Epidermal melanocyte (primary cell): ENCODE data around the gene ENO3.
A peak's percentile ranks its signal among the peaks of the same experiment; 100 is the strongest.

ENCODE experiments used
- DNase-seq: peaks from one replicate; pipeline ENCODE4 v3.0.0; 2011; ENCODE audit warnings: low spot score; ENCODE audit not compliant: insufficient read length

Gene ENO3

DNA sequence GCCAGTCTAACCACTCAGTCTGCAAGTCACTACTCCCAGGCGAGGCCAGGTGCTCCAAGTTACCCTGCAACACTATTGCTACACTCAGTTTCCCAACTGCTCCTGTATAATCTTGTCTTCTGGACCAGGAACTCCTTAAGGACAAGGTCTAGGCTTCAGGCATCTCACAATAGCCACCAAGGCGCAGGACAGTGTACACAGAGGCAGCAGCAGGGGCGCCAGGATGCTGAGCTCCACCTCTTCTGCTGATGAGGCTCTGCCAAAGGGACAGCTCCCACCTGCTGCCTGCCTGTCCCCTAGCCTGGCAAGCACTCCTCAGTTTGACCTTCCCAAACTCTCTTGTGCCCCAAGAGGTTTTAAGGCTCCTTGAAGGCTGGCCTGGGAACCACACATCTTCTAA, 14.5 kb upstream of the ENO3 start:
- DNase-seq, result peak; percentile 12

DNA sequence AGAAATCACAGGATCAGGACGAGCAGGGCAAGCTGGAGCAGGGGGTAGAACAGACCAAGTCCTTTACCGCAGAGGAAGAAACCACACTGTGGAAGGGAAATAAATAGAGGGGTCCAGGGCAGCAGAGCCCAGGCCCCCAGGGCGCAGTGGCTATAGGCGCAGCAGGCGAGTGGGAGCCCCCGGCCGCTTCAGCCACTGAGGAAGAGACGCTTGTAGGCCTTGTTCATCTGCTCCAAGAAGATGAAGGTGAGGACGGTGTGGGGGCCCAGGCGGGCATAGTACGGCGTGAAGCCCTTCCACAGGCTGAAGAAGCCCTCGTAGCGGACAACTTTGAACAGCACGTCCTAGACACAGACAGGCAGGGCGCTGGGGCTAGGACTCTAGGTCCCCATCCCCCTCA, 13.4 kb upstream of the ENO3 start:
- DNase-seq, result no peak

DNA sequence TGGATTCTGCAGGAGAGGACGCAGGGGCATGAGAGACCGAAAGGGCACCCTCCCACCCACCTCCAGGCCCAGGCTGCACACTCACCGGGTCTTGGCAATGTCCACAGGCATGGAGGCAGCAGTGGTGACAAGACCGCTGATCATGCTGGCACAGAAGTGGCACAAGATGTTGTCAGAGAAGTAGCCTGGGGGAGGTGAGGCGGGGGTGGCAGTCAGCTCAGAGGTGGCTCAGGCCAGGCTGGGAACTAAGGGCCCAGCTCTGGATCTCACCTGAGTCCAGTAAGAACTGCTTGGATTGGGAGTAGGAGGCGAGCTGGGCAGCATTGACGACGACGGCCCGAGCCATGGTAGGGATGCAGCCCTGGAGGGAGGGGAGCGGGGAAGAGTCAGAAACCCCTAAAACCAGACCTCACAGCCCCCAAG, 12.8 kb upstream of the ENO3 start:
- DNase-seq, result peak; percentile 15

DNA sequence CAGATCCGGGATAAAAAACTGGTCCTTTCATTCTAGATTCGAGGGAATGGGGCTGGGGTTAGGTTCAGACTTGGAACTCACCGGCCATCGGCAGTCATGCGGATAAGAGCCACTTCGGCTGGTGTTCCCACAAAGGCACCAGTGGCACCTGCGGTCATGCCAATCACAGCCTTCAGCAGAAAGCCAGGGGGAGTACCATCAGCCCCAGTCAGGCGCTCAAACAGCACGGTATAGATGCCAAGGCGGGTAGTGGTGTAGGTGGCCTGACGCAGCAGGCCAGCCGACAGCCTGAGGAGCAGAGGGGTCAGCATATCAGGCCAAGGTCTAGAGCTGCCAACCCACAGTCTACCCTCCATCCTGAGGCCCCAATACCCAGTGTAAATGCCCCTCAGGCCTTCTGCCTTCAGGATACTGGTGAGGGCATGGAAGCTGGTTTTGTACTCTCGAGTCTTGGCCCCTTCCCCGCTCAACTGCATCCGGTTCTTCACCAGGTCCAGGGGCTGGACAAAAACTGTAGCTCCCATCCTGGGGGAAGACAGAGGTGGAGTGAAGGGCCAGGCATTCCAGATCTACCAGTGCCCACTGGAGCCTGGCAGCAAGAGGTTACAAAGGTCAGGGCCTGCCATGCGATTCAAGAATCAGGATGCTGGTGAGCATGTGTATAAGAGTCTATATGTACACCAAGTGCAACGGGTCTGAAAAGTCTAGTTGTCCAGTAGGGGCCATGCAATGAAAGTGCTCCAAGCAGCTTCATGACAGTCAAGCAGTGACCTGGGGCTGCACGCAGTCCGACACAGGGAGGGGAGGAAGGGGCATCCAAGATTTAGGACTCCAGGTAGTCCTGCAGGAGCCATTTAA, 12.0 kb upstream of the ENO3 start:
- peak; percentile 15 for DNase-seq

DNA sequence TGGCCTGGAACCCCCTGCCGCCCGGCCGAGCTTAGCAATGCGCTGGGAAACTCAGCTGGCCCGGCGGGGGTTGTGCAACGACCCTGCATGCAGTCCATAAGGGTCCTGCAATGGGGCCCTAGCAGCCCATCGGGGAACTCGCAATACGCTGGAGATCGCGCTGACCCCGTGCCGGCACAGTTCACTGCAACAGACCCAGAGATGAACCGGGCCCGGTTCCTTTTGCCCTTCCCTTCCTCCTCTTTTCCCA, 11.4 kb upstream of the ENO3 start:
- DNase-seq, result no peak

DNA sequence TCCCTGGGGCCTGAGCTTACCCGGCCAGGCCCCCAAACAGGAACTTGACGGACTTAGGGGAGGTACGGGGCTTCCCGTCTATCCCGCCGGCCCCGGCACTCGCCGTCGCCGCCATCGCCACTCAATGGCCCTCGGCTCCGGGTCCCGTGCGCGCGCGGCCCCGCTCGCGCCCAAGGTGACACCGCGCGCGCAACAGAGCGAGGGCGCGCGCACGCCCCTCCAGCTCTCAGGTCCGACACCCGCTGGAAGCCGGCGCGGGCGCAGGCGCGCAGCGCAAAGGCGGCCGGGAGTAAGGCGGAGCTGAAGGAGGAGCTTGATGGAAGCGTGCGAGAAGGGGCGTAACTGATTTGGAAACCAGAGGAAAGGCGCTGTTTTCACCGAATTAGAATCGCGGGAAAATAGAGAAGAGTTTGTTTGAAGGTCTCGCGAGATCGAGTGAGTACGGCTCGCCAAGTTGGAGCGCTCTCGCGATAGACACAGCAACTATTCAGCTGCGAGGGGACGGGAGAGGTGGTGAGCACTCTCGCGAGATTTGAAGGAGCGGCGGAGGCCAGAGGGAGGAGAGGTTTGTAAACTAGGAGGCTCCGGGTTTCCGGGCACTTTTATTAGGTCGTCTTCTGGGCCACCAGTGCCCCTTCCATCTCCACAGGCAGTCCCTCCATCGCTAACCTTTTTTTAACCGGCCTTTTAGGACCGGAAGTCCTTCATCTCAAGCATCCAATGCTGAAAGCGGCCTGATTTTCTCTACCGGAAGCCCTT, 10.9 kb upstream of the ENO3 start, which contains the start of the genes RNF167 and SLC25A11:
Gene RNF167, plus strand, starts transcription at position 473 of the 759 bp plus-strand sequence. CDS start 642 bp downstream, outside the sequence.
Gene SLC25A11, minus strand, starts transcription at position 251 of the 759 bp plus-strand sequence. Its CDS starts 136 bp downstream, at position 115.
- peak; percentile 99 for DNase-seq

DNA sequence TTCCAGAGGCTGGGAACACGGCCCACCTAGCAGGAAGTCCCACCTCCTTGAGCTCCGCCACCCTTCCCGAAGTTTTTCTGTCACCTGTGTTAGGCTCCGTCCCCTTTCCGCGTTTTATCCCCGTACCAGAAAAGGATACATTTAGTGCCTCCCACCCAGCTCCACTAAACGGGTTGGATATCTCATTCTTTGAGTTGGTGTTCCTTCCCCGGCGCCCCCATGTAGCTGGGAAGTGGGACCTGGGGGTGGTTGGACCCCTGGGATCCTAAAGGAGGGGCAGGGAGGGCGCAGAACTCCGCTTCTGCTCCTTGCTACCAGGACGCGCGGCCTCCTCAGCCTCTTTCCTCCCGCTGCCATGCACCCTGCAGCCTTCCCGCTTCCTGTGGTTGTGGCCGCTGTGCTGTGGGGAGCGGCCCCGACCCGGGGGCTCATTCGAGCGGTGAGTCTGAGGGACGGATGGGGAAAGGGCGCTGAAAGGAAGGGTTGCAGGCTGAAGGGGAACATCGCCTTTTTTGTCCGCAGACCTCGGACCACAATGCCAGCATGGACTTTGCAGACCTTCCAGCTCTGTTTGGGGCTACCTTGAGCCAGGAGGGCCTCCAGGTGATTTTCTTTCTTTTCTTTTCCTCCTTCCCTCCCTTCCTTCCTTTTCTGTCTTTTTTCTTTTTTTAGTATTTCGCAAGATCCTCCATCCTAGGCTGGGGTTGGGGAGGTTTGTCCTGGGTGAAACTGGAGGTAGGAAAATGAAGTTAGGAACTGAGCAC, 10.2 kb upstream of the ENO3 start:
- peak; percentile 91 for DNase-seq

DNA sequence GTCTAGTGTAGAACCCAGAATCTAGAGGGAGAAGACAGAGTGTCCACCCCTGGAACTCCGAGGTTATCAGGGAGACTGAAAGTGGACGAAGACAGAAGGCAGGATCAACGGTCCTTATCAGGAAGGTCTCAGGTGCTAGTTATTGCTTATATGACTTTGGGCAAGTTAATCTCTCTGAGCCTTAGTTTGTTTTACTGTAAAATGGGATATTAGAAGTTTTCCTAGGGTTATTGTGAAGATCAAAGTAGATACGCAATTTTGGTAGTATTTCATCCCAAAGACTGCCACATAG, 9.7 kb upstream of the ENO3 start:
- DNase-seq, result no peak

DNA sequence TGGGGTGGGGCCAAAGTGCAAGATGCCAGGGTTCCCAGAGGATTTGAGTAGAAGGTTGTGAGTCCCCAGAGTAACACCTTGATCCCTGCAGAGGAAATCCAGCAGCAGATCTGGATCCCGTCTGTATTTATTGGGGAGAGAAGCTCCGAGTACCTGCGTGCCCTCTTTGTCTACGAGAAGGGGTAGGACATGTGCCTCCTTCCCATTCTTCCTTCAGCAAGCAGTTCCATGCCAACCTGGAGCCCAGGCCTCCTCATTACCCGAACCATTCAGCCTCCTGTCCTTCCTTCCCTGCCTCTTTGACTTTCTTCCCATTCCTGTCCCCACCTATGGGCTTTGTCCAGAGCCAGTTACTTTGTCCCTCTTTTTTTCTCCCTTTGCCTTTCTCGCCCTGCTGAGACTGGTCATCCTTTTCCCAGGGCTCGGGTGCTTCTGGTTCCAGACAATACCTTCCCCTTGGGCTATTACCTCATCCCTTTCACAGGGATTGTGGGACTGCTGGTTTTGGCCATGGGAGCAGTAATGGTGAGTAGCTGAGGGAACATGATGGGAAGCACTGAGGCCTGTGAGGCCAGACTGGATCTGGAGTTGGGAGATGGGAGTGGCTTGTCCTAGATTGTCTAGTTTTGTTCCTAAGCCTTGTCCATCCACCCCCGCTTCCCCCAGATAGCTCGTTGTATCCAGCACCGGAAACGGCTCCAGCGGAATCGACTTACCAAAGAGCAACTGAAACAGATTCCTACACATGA, 8.0 kb upstream of the ENO3 start:
- DNase-seq, result no peak

DNA sequence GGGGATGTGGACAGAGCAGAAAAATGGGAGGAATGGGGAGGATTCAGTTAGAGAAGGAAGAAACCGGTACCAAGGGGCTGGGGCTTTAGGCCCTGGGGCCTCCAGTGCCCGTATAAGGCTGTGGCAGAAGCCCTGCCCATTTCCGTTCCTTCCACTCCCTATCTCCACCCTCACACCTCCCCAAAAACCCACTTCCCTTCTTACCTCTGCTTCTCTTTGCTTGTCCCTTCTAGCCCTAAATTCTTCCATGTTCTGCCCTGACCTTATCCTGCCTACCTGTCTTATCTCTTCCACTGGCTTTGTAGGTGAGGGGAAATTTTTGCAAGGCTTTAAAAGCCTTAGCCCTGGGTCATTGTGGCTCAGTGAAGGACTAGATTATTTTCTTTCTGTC, 6.8 kb upstream of the ENO3 start:
- peak; percentile 10 for DNase-seq

DNA sequence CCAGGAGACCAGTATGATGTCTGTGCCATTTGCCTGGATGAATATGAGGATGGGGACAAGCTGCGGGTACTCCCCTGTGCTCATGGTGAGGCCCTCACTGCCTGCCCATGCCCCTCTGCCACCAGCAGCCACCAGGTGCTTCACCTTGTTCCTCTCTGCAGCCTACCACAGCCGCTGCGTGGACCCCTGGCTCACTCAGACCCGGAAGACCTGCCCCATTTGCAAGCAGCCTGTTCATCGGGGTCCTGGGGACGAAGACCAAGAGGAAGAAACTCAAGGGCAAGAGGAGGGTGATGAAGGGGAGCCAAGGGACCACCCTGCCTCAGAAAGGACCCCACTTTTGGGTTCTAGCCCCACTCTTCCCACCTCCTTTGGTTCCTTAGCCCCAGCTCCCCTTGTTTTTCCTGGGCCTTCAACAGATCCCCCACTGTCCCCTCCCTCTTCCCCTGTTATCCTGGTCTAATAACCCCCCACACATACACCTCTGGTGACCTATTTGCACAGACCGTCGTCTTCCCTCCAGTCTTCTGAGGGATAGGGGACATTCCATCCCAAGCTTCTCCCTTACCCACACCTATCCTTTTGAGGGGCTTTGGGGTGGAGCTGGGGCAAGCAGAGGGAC, 6.3 kb upstream of the ENO3 start:
- DNase-seq, result peak; percentile 5

DNA sequence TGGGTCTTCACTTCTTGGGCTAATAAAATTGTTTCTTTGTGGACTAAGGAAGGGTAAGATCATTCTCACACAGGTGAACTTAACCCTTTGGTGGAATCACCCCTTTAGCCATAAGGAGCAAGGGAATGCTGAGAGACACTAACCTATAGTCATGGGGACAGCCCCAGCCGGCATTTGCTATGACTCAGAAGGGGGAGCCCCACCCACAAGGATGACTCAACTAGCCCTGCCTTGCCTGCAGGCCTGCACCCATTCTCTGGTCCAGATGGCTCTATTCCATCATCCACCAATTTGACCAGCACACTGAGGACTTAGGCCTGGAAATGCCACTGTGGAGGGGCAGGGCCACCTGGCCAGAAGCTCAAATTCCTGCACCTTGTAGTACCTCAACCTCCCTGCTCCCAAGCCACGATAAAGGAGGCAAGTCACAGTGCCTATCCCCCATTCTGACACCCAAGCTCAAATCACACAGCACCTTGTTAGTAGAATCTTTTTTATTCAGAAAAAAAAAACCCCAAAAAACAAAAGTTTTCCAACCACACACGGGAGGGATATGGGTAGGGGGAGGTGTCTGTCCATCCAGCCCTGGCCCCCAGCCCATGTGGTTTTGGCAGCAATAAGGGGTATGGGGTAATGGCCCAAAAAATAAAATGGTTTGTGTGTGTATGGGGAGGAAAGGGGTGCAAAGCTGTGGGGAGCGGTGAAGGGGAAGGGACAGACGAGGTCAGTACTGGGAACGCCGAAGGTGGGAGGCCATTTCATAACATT, 5.6 kb upstream of the ENO3 start:
- DNase-seq, result peak; percentile 34

DNA sequence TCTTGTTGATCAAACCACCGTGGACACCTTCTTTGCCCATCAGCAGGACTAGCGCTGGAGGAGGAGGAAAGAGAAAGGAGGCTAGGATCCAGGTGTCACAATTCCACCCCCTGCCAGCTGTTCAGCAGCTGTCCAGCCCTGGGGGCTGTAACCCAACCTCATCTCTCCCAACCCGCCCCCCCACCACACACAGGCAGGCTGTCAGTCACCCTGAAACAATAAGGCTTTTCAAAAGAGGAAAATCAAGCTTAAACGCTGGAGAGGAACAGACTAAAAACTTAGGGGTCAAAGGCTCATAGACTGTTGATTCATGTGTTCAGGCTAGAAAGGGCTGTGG, 5.0 kb upstream of the ENO3 start:
- DNase-seq, result peak; percentile 22

DNA sequence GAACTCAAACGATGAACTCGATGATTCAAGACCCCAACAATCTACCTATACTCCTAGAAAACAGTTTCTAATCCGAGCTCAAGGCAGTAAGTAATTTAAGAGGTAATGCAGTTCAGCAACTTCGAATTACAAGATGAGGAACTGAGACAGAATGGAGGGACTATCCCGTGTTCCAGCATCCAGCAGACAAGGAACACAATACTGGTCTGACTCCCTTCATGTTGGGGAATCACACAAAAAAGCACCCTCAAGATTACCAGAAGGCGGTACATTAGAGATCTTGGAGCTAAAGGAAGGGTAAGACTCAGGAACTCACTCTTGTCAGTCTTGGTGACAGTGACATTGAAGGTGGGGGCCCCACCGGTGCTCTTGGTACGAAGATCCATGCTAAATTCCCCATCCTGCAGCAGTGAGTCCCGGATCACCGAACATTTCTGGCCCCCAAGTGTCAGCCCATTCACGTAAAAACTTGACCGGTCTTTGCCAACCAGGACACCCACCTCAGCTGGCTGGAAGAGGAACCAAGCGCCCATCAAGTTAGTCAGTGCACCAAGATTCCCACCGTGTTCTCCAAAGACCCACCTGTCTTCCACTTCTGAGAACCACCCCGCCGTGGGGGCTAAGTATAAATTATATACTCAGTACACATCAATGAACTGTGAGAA, 4.5 kb upstream of the ENO3 start:
- peak; percentile 4 for DNase-seq

DNA sequence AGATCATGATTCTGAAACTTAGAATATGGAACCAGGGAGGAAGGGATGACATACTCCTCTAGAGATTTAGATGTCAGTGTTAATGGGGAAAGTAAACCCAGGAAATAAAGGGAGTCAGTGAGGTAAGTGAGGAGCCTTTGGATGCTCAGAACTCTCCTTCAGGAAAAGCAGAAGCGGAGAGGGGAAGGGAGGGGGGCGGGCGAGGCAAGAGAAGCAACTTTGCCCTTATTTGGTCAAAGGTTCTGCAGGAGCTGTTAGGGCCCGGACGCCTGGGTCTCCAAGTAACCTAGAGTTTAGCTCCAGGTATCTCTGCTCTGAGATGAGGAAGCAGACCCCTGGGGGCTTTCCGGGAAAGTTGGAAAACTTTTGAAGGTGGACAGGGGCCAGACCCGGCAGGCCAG, 3.9 kb upstream of the ENO3 start:
- DNase-seq, result peak; percentile 12

DNA sequence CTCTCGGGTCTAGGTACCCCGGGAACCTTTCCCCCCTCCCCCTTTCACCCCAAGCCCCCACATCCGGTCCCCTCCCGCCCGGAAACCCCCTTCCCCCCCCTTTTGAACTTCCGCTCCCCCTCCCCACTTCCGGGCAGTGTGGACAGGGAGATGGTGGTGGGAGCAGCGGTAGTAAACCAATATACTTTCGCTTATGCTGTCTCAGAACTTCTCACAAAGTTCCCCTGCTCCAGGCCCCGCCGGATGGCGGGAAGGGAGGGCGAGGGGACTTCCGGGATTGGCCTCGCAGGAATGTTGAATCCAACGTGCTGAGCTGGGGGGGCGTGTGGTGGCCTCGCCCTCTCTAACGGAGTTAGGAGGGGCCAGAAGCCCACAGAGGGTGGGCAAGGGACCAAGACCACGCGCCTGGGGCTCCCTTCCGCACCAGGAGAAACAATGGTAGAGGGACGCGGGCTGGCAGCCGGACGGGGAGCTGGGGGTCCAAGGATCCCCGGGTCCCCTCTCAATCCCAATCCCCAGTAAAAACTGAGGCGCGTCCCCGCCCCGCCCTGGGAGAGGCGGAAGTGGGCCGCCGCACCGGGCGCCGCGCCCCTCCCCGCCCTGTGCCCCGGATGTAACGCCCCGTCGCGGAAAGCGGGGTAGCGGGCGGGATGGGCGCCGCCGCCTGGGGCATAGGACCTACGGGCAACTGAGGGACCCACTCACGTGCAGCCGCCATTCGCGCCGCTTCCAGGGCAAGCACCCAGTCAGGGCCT, 3.3 kb upstream of the ENO3 start:
- peak; percentile 21 for DNase-seq

DNA sequence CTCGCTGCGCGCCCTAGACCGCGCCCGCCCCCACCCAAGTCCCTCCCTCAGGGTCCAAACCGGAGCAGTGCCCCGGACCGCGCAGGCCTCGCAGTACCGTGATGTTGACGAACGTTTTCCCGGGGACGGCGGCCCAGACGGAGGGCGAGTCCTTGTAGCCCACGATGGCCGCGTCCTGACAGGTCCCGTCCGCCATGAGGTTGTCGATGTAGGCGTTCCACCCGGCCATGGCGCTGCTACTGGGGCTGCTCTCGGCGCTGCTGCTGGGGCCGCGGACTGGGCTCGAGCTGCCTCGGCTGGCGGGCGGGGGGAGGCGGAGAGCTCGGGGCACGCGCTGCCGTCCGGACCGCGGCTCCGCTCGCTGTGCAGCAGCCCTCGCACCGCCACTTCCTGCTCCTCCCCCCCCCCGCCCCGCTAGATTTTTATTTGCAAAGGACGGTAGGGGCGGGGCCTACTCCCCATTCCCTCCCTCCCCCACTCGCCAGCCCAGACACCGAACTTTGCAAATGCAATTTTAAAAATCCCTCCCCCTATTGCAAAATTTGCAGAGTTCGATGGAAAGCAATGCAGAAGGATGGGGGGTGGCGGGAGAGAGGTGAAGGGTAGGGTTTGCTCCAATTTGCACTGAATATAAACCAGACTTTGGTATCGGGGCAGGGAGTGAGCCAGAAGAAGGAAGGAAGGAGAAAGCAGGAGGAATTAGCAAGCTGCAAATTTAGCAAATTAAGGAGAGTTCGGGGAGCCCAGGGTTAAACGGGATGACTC, 2.6 kb upstream of the ENO3 start, which contains the start of gene PFN1:
Gene PFN1, minus strand, starts transcription at position 365 of the 765 bp plus-strand sequence. Its CDS starts 136 bp downstream, at position 229.
- peak; percentile 93 for DNase-seq

DNA sequence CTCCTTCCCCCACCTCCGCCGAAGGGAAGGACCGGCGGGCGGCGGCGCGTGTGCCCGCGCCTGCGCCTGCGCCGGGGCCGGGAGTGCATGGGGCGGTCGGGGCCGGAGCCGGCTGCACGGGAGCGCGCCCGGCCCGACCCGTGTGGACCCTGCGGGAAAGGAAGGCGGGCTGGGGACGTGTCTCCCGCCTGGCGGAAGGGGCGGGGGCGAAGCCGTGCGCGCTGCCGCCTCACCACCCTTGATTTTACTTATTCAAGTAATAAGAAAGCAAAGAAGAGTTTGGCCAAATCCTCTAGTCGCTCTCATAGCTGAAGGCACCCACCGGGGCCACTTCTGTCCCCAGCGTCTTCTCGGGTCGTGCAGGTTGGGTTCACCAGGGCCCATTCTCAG, 2.0 kb upstream of the ENO3 start:
- DNase-seq, result peak; percentile 97
